ENCODE results near the gene PDE4B. TPM values are rescaled to one million over a fixed set of nuclear protein-coding genes. Genes with fewer than 3 reads are reported as not detected.
"Not testable (repeated sequence)": the region's sequence is repeated elsewhere in the genome, so short reads cannot be mapped to it uniquely, and the experiment has no call there.

PDE4B gene
- total RNA-seq, 4 donors from 2014 or later = 11.2 to 49.5 (median 26.3) TPM

DNA sequence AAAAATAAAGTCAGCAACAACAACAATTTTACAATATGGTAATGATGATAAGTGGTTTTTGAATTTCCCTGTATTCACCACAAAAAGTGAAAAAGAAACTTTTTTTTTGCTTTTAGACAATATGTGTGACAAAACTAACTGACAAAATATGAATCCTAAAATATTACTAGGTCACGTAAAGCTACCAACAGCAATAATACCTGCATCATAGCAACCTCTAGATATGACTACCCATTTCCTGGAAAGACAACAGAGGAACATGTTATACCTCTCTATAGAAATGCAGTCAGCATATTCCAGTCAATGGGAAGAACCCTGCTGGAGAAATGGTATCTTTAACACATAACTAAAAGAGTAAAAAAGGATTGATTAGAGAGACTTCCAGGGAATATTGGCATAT lies 73.7 kb downstream of the PDE4B start:
- ATAC-seq (ENCODE audit: low FRiP score) = no peak
- TF ChIP-seq, protein P1, sequence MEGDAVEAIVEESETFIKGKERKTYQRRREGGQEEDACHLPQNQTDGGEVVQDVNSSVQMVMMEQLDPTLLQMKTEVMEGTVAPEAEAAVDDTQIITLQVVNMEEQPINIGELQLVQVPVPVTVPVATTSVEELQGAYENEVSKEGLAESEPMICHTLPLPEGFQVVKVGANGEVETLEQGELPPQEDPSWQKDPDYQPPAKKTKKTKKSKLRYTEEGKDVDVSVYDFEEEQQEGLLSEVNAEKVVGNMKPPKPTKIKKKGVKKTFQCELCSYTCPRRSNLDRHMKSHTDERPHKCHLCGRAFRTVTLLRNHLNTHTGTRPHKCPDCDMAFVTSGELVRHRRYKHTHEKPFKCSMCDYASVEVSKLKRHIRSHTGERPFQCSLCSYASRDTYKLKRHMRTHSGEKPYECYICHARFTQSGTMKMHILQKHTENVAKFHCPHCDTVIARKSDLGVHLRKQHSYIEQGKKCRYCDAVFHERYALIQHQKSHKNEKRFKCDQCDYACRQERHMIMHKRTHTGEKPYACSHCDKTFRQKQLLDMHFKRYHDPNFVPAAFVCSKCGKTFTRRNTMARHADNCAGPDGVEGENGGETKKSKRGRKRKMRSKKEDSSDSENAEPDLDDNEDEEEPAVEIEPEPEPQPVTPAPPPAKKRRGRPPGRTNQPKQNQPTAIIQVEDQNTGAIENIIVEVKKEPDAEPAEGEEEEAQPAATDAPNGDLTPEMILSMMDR (IDR thresholded peaks at IDR 0.05) = no peak
- DNase-seq (ENCODE audit: low spot score) = no peak

GRCh38 chr1:65872301-65872700 lies 79.6 kb downstream of the PDE4B start:
- DNase-seq (ENCODE audit: low spot score) (no peak), ATAC-seq (ENCODE audit: low FRiP score) (no peak)
- TF ChIP-seq, protein P1 (IDR thresholded peaks at IDR 0.05) = no peak

GRCh38 chr1:65878342-65878741 lies 85.6 kb downstream of the PDE4B start:
- not testable (repeated sequence) for DNase-seq (ENCODE audit: low spot score); ATAC-seq (ENCODE audit: low FRiP score)

DNA sequence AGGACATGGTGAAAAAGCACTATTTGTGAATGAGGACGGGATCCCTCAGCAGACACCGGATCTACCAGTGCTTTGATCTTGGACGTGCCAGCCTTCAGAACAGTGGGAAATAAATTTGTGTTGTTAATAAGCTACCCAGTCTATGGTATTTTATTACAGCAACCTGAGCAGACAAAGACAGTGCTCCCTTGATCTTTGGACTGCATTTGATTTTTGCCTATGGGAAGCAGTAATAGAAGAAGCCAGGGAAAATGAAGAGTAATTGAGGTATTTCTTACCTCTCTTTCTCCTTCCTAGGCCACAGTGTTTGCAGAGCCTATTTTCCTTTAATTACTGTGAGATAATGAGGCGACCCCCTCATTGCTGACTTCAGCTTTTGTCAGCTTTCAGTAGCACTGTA lies 87.9 kb downstream of the PDE4B start:
- TF ChIP-seq, protein P1 (IDR thresholded peaks at IDR 0.05) = no peak
- no peak for ATAC-seq (ENCODE audit: low FRiP score)
- no peak for DNase-seq (ENCODE audit: low spot score)

GRCh38 chr1:65881067-65881594 lies 88.4 kb downstream of the PDE4B start:
- no peak for DNase-seq (ENCODE audit: low spot score)
- TF ChIP-seq, protein P1 (IDR thresholded peaks at IDR 0.05) = no peak
- peak; percentile 57 for ATAC-seq (ENCODE audit: low FRiP score)

GRCh38 chr1:65882076-65882475 lies 89.4 kb downstream of the PDE4B start:
- TF ChIP-seq, protein P1 (IDR thresholded peaks at IDR 0.05) = no peak
- ATAC-seq (ENCODE audit: low FRiP score) (no peak), DNase-seq (ENCODE audit: low spot score) (no peak)

DNA sequence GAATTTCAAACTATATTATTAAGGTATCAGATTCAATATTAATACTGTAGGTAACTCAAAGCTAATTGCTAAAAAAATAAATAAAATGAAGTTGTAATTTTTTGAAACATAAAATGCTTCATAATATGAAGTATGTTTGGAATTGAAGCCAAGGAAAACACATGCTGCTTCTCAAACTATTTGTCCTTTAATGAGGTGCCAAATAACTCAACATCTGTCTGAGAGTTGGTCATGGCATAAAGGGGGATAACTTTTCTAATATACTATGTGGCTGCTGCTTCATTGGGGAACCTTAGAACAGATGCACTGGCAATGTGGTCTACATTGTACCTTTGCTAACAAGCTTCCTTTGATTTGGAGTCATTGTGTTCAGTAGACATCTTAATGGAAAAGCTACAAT lies 96.7 kb downstream of the PDE4B start:
- ATAC-seq (ENCODE audit: low FRiP score) (no peak), DNase-seq (ENCODE audit: low spot score) (no peak)
- TF ChIP-seq, protein P1 (IDR thresholded peaks at IDR 0.05) = no peak

All from omental fat pad (tissue), 4 donors.